HG02588 (cell line): Measurements from ENCODE around the gene PLXNA2.

Source experiments
- ATAC-seq: cut with Tn5 transposase; IDR thresholded peaks from one replicate; pipeline ENCODE4 v1.9.1; 2021; ENCODE audit warnings: mild to moderate bottlenecking, moderate library complexity; ENCODE audit not compliant: unreplicated experiment

Gene PLXNA2

GRCh38 chr1:208078752-208079151, 165.4 kb downstream of the PLXNA2 start:
- no peak for ATAC-seq

DNA sequence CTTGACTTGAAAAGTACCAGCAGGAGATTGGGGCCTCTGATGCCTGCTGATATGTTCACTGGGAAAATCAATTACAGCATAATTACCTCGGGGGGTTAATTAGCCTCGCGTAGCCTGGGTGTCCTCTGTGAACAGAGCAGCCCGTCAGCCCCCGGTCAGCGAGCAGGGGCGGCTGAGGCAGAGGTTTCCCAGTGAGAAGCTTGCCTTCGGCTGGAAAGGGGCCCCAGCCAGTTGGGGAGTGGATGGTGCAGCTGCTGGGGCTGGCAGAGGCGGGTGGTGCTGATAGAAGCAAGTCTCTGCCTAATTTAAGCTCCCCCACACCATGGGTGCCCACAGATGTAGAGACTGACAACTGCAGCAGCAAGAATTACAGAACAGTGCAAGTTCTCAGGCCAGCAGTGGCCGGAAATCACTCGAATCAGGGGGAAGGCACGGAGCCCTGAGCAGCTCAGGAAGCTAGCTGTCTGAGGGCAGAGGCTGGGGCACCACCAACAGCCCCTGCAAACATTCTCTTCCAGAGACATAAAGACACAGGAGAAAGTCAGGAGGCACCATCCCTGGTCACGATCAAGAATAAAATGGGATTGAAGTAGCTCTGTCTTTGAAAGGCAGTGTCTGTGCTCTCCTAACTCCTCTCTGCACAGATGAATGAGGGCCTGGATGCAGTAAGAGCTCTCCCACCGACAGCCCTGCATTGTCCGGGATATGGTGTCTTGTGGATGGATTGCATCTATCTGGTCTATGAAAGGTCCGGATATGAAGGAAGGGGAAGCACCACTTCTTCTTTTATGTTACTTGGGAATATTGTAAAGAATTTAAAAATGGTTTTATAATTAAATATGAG, 166.7 kb downstream of the PLXNA2 start:
- ATAC-seq = no peak

GRCh38 chr1:208074353-208074752, 169.8 kb downstream of the PLXNA2 start:
- ATAC-seq = no peak

DNA sequence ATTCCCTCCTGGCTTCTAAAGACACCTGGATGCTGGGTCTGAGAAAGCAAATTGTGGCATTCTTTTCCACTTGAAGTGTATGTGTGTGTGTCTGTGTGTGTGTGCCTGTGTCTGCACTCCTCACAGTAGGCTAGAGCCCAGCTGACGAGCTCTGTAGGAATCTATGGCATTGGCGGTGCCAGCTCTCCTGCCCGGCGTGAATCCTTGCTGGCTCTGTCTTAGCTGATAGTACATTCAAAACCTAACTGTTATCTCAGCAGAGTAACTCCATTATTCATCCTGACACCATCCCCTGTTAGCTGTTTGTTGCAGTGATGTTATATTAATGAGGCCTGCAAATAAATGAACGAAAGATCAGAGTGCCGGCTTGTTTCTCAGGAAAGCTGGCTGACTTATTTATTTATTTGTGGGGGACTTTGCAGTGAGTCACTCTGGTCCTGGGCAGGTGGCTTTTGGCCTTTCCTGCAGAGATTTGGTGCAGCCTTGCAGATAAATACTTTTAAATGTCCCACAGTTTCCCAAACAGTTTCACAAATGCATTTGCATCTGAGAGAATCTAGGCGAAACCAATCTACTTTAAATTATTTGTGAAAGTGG, 172.7 kb downstream of the PLXNA2 start:
- no peak for ATAC-seq

DNA sequence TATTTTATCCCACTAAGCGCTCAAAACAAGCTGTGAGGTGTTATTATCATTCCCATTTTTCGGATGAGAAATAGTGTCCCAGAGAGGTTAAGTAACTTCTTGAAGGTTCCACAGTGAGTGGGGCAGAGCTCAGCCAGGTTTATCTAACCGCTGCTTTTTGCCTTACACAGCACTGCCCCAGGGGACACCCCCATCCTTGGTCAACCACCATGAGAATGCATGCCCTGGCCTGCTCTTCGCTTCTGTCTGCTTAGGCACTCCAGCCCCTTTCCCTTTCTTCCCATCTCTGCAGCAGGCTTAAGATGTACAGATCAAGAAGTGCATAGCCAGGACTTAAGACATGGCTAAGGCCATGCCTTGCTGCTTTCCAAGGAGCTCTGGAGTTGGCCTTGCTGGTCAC, 174.3 kb downstream of the PLXNA2 start:
- peak; percentile 49 for ATAC-seq

DNA sequence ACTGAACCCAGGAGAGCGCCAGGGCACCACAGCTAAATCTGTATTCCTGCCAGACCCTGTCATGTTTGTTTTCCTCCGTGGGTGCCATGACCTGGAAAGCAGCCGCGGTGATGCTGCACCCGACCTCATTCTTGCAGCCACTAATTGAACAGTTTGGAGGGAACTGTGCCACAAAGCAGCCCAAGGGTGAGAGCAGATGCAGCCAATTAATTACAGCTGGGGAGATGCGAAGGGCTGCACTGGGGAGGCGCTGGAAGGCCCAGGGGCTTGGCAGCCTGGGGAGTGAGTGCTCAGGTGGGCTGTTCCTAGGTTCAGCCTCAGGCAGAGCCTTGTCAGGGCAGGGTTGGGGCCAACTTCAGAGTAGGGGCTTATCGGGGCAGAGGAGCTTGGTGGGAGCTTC, 174.9 kb downstream of the PLXNA2 start:
- no peak for ATAC-seq

DNA sequence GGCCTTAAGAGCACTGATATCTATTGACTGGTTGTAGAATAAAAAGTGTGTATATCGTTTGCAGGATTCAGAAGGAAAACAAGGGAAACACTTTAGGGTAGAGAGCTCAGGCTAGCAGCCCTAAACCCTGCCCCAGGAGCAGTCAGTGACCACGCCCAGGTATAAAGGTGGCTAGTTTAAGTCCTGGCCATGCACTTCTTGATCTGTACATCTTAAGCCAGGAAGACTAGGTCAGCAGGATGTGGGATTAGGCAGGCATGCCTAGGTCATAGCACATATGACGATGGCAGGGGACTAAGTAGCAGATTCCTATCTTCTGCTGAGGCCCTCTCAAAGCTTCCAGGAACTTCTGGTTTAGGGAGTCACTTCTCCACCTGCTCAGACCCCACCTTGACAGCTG, 175.3 kb downstream of the PLXNA2 start:
- no peak for ATAC-seq

DNA sequence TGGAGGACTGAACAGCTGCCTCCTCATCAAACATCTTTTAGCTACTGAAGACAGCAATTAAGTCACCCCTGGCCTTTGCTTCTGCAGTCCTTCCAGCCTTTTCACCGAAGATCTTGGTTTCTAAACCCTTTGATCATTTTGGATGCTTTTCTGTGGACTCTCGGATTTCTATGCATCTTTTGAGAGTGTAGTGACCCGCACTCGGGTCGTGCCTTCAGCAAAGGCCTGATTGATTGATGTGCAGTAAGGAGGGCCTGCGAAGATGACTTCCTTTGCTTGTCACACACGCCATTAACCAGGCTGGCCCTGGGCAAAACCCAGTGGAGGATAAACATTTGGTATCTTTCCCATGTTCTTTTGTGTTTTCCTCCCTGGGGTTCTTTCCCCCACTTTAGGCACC, 175.8 kb downstream of the PLXNA2 start:
- no peak for ATAC-seq

GRCh38 chr1:208066583-208066982, 177.6 kb downstream of the PLXNA2 start:
- no peak for ATAC-seq

- ATAC-seq = no peak
Observed at GRCh38 chr1:208065862-208066261, 178.3 kb downstream of the PLXNA2 start.

- no peak for ATAC-seq
Observed at GRCh38 chr1:208061632-208062031, 182.6 kb downstream of the PLXNA2 start.

- ATAC-seq = no peak
Observed at GRCh38 chr1:208061118-208061517, 183.1 kb downstream of the PLXNA2 start.

DNA sequence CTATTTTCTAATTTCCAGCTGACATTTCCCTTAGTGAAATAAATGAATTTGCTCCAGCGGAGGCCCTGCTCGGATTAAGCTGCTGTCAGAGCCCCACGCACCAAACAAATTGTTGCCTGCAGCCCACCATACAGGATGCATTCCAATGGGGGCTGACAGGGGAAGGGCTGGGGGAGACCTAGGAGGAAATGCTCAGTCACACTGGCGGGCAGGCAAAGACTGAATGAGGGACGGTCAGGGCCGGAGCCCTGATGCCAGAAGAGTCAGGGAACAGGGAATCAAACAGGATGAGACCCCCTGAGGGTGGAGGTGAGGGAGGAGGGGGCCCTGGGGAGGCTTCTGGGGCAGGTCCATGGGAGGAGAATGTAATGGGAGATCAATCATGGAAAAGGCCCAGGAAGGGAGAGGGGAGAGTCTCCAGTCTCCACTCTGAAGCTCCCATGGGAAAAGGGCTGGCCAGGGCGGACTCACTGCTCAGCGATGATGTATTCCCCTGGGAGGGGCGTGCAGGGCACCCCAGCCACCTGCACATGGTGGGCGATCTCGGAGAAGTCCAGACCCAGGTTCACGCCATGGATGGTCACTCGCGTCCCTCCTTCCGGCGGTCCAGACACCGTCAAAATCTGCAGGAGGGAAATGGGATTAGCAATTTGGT, 183.8 kb downstream of the PLXNA2 start:
- ATAC-seq = no peak

DNA sequence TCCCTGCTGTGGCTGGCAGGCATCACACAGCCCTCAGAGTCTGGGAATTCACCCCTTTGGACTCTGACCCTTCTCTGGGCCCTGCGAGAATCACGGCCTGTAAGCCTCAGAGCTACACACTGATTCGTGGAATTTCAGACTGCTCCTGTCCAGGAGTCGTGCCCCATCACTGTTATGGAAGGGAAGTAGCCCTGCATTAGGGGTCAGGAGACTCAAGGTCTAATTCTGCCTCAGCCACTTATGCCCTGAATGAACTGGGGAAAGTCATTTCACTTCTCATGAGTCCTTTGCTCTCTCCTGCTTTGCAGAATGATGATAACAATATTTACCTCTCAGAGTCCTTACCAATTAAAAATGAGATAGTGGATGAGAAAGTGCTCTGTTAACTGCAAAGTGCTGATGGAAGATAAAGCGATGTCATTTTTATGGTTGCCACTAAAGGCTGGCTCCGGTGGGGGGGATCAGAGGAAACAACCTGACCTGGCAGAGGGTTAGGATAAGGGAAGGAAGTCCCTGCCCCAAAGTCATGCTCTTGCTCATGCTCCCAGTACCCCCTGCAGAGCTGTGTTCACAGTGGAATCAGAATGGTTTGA, 184.7 kb downstream of the PLXNA2 start:
- no peak for ATAC-seq

GRCh38 chr1:208058756-208059155, 185.4 kb downstream of the PLXNA2 start:
- no peak for ATAC-seq

GRCh38 chr1:208058267-208058666, 185.9 kb downstream of the PLXNA2 start:
- ATAC-seq = no peak

GRCh38 chr1:208057056-208057455, 187.1 kb downstream of the PLXNA2 start:
- ATAC-seq = no peak

- no peak for ATAC-seq
Observed at GRCh38 chr1:208055535-208055934, 188.6 kb downstream of the PLXNA2 start.

DNA sequence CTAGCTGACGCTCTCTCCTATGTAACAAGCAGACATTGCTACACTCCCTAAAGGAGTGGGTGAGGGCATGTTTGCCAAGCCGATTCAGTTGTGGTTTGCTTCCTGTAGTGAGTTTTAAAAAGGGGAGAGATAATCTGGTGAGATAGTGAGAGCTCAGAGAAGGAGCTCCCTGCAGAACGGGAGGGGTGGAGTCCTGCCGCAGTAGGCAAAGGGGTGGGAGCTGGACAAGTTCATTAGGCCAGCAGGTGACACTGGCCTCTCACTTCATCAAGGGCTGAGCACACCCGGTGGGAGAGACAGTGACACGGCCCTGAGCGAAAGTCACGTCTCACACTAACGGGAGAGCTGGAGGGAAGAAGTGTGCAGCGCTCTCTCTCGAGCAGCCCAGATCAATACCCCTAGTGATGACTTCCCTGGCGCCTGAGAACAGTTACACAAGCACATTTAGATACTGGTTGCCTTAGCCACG, 189.2 kb downstream of the PLXNA2 start:
- ATAC-seq = no peak

DNA sequence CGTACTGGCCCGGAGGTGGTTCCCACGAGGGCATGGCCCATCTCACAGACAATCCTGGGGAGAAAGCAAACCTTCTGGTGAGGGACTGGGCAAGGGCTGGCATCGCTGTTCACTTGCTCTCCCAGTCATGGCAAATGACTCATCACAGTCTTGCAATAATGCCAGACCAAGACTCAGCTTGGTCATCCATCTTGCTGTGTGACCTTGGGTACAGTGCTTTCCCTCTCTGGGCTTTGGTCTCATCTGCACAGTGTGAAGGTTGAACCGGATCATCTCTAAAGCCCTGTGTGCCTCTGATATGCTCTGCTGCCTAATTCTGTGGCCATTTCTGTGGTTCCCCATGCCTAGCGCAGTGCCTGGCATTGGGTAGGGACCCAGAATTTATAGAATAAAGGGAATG, 189.7 kb downstream of the PLXNA2 start:
- no peak for ATAC-seq

GRCh38 chr1:208053661-208054060, 190.5 kb downstream of the PLXNA2 start:
- no peak for ATAC-seq
